Left forelimb (tissue), 1 donor: ENCODE data around the gene SBSN.

Source experiments
- DNase-seq: peaks from one replicate; pipeline ENCODE4 v3.0.0-alpha.2; 2018; ENCODE audit warnings: low spot score

The SBSN gene

GRCh38 chr19:35554076-35554475 lies 26.0 kb upstream of the SBSN start:
- DNase-seq: no peak

- DNase-seq: no peak
Observed at GRCh38 chr19:35553385-35554000, 25.4 kb upstream of the SBSN start.

- DNase-seq: no peak
Observed at GRCh38 chr19:35552534-35553384, 24.6 kb upstream of the SBSN start.

GRCh38 chr19:35551091-35551810 lies 23.1 kb upstream of the SBSN start:
- no peak for DNase-seq

GRCh38 chr19:35549879-35550523 lies 21.9 kb upstream of the SBSN start:
- no peak for DNase-seq

- DNase-seq: no peak
Observed at GRCh38 chr19:35549174-35549788, 21.2 kb upstream of the SBSN start.

- DNase-seq: no peak
Observed at GRCh38 chr19:35546532-35546931, 18.4 kb upstream of the SBSN start.

GRCh38 chr19:35545855-35546381 lies 17.8 kb upstream of the SBSN start:
- no peak for DNase-seq

GRCh38 chr19:35545001-35545854 lies 17.1 kb upstream of the SBSN start, which contains the start of gene TMEM147:
Gene TMEM147 (plus strand): TSS chr19:35545626. CDS start chr19:35545740, 114 bp downstream.
- DNase-seq: peak; percentile 94

- DNase-seq: no peak
Observed at GRCh38 chr19:35544110-35544802, 16.1 kb upstream of the SBSN start.

- no peak for DNase-seq
Observed at GRCh38 chr19:35543280-35544109, 15.4 kb upstream of the SBSN start.

- no peak for DNase-seq
Observed at GRCh38 chr19:35542209-35542608, 14.1 kb upstream of the SBSN start.

- no peak for DNase-seq
Observed at GRCh38 chr19:35540356-35540927, 12.3 kb upstream of the SBSN start.

- no peak for DNase-seq
Observed at GRCh38 chr19:35539850-35540249, 11.7 kb upstream of the SBSN start.

- DNase-seq: no peak
Observed at GRCh38 chr19:35539314-35539713, 11.2 kb upstream of the SBSN start.

- DNase-seq: no peak
Observed at GRCh38 chr19:35534803-35535480, 6.8 kb upstream of the SBSN start.

- DNase-seq: no peak
Observed at GRCh38 chr19:35533822-35534392, 5.8 kb upstream of the SBSN start.
